GM23338 (cell line): ENCODE results near the gene FZD2.

Source experiments
- CTCF ChIP-seq, 2 experiments: fragments of 200-600 bp in 1 of 2; sonication (generic) in 1 of 2; conservative IDR thresholded peaks; 2 replicates each; pipeline versions ENCODE4 v1.5.1 to v1.6.1; 2016 to 2017; ENCODE audit warnings: antibody characterized with exemption in 2 of 2, low read depth in 2 of 2, mild to moderate bottlenecking in 2 of 2, moderate library complexity in 1 of 2
- EZH2 ChIP-seq: fragments of 200-600 bp; sonication (generic); IDR thresholded peaks from one replicate; pipeline ENCODE4 v1.8.0; 2017; ENCODE audit warnings: antibody characterized with exemption, mild to moderate bottlenecking, low read depth; ENCODE audit not compliant: unreplicated experiment
- EZH2phosphoT487 ChIP-seq: fragments of 200-600 bp; sonication (generic); IDR thresholded peaks from one replicate; pipeline ENCODE4 v1.8.1; 2018; ENCODE audit warnings: antibody characterized with exemption; ENCODE audit not compliant: unreplicated experiment
- JUNB ChIP-seq: IDR thresholded peaks from one replicate; pipeline ENCODE4 v1.6.1; 2016; ENCODE audit warnings: antibody characterized with exemption; ENCODE audit not compliant: unreplicated experiment
- POLR2AphosphoS5 ChIP-seq: IDR thresholded peaks from 2 replicates; pipeline ENCODE4 v1.6.1; 2016; ENCODE audit warnings: antibody characterized with exemption, low read depth
- ZNF114 ChIP-seq: fragments of 250-450 bp; sonication (Bioruptor Pico); IDR thresholded peaks from 2 replicates; pipeline ENCODE4 v1.5.0; 2020; ENCODE audit warnings: mild to moderate bottlenecking, moderate library complexity
- ZNF331 ChIP-seq: fragments of 250-450 bp; sonication (Bioruptor Pico); IDR thresholded peaks from 2 replicates; pipeline ENCODE4 v1.5.0; 2020; ENCODE audit warnings: low read depth, mild to moderate bottlenecking, moderate library complexity
- ZNF462 ChIP-seq: fragments of 250-450 bp; sonication (Bioruptor Pico); IDR thresholded peaks from 2 replicates; pipeline ENCODE4 v1.5.0; 2020; ENCODE audit warnings: mild to moderate bottlenecking, moderate library complexity
- TF ChIP-seq, protein P1 (sequence below): IDR thresholded peaks from one replicate; pipeline ENCODE4 v1.6.1; 2018; ENCODE audit warnings: antibody characterized with exemption; ENCODE audit not compliant: unreplicated experiment
- TF ChIP-seq, protein P2 (sequence below): IDR thresholded peaks from 2 replicates; pipeline ENCODE4 v1.6.1; 2016; ENCODE audit warnings: antibody characterized with exemption

- TF ChIP-seq POLR2AphosphoS5 (no peak), EZH2 (no peak), CTCF (conservative IDR thresholded peaks at IDR 0.05; ENCODE audit: low read depth in 2 of 2) (no peak), JUNB (no peak), ZNF114 (CRISPR knock-in tag) (no peak), EZH2phosphoT487 (no peak), ZNF331 (CRISPR knock-in tag) (no peak), ZNF462 (no peak)
- TF ChIP-seq, protein P1, sequence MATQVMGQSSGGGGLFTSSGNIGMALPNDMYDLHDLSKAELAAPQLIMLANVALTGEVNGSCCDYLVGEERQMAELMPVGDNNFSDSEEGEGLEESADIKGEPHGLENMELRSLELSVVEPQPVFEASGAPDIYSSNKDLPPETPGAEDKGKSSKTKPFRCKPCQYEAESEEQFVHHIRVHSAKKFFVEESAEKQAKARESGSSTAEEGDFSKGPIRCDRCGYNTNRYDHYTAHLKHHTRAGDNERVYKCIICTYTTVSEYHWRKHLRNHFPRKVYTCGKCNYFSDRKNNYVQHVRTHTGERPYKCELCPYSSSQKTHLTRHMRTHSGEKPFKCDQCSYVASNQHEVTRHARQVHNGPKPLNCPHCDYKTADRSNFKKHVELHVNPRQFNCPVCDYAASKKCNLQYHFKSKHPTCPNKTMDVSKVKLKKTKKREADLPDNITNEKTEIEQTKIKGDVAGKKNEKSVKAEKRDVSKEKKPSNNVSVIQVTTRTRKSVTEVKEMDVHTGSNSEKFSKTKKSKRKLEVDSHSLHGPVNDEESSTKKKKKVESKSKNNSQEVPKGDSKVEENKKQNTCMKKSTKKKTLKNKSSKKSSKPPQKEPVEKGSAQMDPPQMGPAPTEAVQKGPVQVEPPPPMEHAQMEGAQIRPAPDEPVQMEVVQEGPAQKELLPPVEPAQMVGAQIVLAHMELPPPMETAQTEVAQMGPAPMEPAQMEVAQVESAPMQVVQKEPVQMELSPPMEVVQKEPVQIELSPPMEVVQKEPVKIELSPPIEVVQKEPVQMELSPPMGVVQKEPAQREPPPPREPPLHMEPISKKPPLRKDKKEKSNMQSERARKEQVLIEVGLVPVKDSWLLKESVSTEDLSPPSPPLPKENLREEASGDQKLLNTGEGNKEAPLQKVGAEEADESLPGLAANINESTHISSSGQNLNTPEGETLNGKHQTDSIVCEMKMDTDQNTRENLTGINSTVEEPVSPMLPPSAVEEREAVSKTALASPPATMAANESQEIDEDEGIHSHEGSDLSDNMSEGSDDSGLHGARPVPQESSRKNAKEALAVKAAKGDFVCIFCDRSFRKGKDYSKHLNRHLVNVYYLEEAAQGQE: no peak
- TF ChIP-seq, protein P2, sequence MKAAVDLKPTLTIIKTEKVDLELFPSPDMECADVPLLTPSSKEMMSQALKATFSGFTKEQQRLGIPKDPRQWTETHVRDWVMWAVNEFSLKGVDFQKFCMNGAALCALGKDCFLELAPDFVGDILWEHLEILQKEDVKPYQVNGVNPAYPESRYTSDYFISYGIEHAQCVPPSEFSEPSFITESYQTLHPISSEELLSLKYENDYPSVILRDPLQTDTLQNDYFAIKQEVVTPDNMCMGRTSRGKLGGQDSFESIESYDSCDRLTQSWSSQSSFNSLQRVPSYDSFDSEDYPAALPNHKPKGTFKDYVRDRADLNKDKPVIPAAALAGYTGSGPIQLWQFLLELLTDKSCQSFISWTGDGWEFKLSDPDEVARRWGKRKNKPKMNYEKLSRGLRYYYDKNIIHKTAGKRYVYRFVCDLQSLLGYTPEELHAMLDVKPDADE: no peak
Observed at GRCh38 chr17:44599298-44600175, 42.3 kb downstream of the FZD2 start.
